Activated naive CD8-positive, alpha-beta T cell treated with anti-CD3 and anti-CD28 coated beads for 36 hours (primary cell): Measurements from ENCODE around the gene PTPRB. TPM values are rescaled to one million over a fixed set of nuclear protein-coding genes. Genes with fewer than 3 reads are reported as not detected.

ENCODE experiments used
- DNase-seq: peaks from one replicate; pipeline ENCODE4 v3.0.0; 2021
- H3K27ac Mint-ChIP-seq: one replicate; pipeline ENCODE4 v1.8.0; 2022; ENCODE audit warnings: mild to moderate bottlenecking, moderate library complexity, mixed read lengths
- H3K27me3 Mint-ChIP-seq: one replicate; pipeline ENCODE4 v1.8.0; 2022; ENCODE audit warnings: mild to moderate bottlenecking, mixed read lengths
- H3K36me3 Mint-ChIP-seq: one replicate; pipeline ENCODE4 v1.8.0; 2021; ENCODE audit warnings: mild to moderate bottlenecking, mixed read lengths
- H3K4me1 Mint-ChIP-seq: one replicate; pipeline ENCODE4 v1.8.0; 2021; ENCODE audit warnings: mixed read lengths
- H3K4me3 Mint-ChIP-seq: one replicate; pipeline ENCODE4 v1.8.0; 2022; ENCODE audit warnings: mild to moderate bottlenecking, moderate library complexity, mixed read lengths
- H3K9me3 Mint-ChIP-seq: one replicate; pipeline ENCODE4 v1.8.0; 2022; ENCODE audit warnings: mixed read lengths
- total RNA-seq, 2 experiments: library from RNA; stranded (reverse); gene quantifications; one replicate each; pipeline ENCODE4 v1.2.3, GENCODE V29; 2021

Gene PTPRB
- total RNA-seq, 2 experiments from 2014 or later = not detected

- no peak for DNase-seq
- no peaks in the 10 kb centered on the region for H3K9me3 Mint-ChIP-seq
- H3K4me3 Mint-ChIP-seq = no peak overlapping the region
- H3K27ac Mint-ChIP-seq = no peak overlapping the region
- H3K4me1 Mint-ChIP-seq = no peaks in the 10 kb centered on the region
- no peaks in the 10 kb centered on the region for H3K36me3 Mint-ChIP-seq
- peaks cover 8% of the 10 kb centered on the region for H3K27me3 Mint-ChIP-seq
Observed at GRCh38 chr12:70619471-70620152, 17.6 kb downstream of the PTPRB start.

- H3K27ac Mint-ChIP-seq = no peak overlapping the region
- H3K27me3 Mint-ChIP-seq = peaks cover 10% of the 10 kb centered on the region
Observed at GRCh38 chr12:70618371-70618770, 18.9 kb downstream of the PTPRB start.

GRCh38 chr12:70617450-70617849 lies 19.8 kb downstream of the PTPRB start:
- Mint-ChIP-seq H3K27ac (no peak overlapping the region), H3K4me3 (no peak overlapping the region), H3K4me1 (no peaks in the 10 kb centered on the region), H3K27me3 (peaks cover 11% of the 10 kb centered on the region), H3K9me3 (no peaks in the 10 kb centered on the region), H3K36me3 (no peaks in the 10 kb centered on the region)
- no peak for DNase-seq

More at GRCh38 chr12:70618371-70618770, 18.9 kb downstream of the PTPRB start:
- no peak overlapping the region for H3K4me3 Mint-ChIP-seq
- no peaks in the 10 kb centered on the region for H3K36me3 Mint-ChIP-seq
- H3K4me1 Mint-ChIP-seq = no peaks in the 10 kb centered on the region
- DNase-seq = no peak
- H3K9me3 Mint-ChIP-seq = no peaks in the 10 kb centered on the region

- H3K4me1 Mint-ChIP-seq = peaks cover under 1% of the 10 kb centered on the region
- no peak overlapping the region for H3K4me3 Mint-ChIP-seq
- DNase-seq = no peak
- no peak overlapping the region for H3K27ac Mint-ChIP-seq
- peaks cover 21% of the 10 kb centered on the region for H3K27me3 Mint-ChIP-seq
- H3K36me3 Mint-ChIP-seq = no peaks in the 10 kb centered on the region
- no peaks in the 10 kb centered on the region for H3K9me3 Mint-ChIP-seq
Observed at GRCh38 chr12:70615174-70615866, 21.9 kb downstream of the PTPRB start.

GRCh38 chr12:70609739-70610491 lies 27.3 kb downstream of the PTPRB start:
- peaks cover 48% of the 10 kb centered on the region for H3K27me3 Mint-ChIP-seq

GRCh38 chr12:70609203-70609602 lies 28.0 kb downstream of the PTPRB start:
- H3K36me3 Mint-ChIP-seq = no peaks in the 10 kb centered on the region
- no peaks in the 10 kb centered on the region for H3K9me3 Mint-ChIP-seq
- no peak for DNase-seq
- peaks cover 4% of the 10 kb centered on the region for H3K4me1 Mint-ChIP-seq
- peaks cover 48% of the 10 kb centered on the region for H3K27me3 Mint-ChIP-seq
- no peak overlapping the region for H3K4me3 Mint-ChIP-seq
- H3K27ac Mint-ChIP-seq = no peak overlapping the region

More at GRCh38 chr12:70609739-70610491, 27.3 kb downstream of the PTPRB start:
- no peak overlapping the region for H3K27ac Mint-ChIP-seq
- no peaks in the 10 kb centered on the region for H3K9me3 Mint-ChIP-seq
- peak; percentile 2 for DNase-seq
- peaks cover 4% of the 10 kb centered on the region for H3K4me1 Mint-ChIP-seq
- H3K4me3 Mint-ChIP-seq = peak overlapping the region; percentile 35
- no peaks in the 10 kb centered on the region for H3K36me3 Mint-ChIP-seq

GRCh38 chr12:70608184-70608583 lies 29.0 kb downstream of the PTPRB start:
- Mint-ChIP-seq H3K9me3 (no peaks in the 10 kb centered on the region), H3K27ac (no peak overlapping the region), H3K4me3 (no peak overlapping the region), H3K4me1 (peaks cover 4% of the 10 kb centered on the region), H3K36me3 (no peaks in the 10 kb centered on the region), H3K27me3 (peaks cover 41% of the 10 kb centered on the region)
- DNase-seq = no peak

GRCh38 chr12:70607107-70607506 lies 30.1 kb downstream of the PTPRB start:
- Mint-ChIP-seq H3K36me3 (no peaks in the 10 kb centered on the region), H3K4me3 (no peak overlapping the region), H3K9me3 (no peaks in the 10 kb centered on the region), H3K27me3 (peaks cover 45% of the 10 kb centered on the region), H3K27ac (no peak overlapping the region), H3K4me1 (peaks cover 4% of the 10 kb centered on the region)
- DNase-seq = no peak

GRCh38 chr12:70605976-70606375 lies 31.3 kb downstream of the PTPRB start:
- H3K27me3 Mint-ChIP-seq = peaks cover 40% of the 10 kb centered on the region
- H3K36me3 Mint-ChIP-seq = no peaks in the 10 kb centered on the region
- H3K27ac Mint-ChIP-seq = no peak overlapping the region
- peaks cover 4% of the 10 kb centered on the region for H3K4me1 Mint-ChIP-seq
- DNase-seq = no peak
- no peaks in the 10 kb centered on the region for H3K9me3 Mint-ChIP-seq
- no peak overlapping the region for H3K4me3 Mint-ChIP-seq

- Mint-ChIP-seq H3K9me3 (no peaks in the 10 kb centered on the region), H3K4me3 (no peak overlapping the region), H3K27ac (no peak overlapping the region), H3K36me3 (no peaks in the 10 kb centered on the region), H3K4me1 (peaks cover 2% of the 10 kb centered on the region), H3K27me3 (peaks cover 32% of the 10 kb centered on the region)
- DNase-seq = no peak
Observed at GRCh38 chr12:70604662-70605061, 32.6 kb downstream of the PTPRB start.

GRCh38 chr12:70603044-70603443 lies 34.2 kb downstream of the PTPRB start:
- Mint-ChIP-seq H3K36me3 (no peaks in the 10 kb centered on the region), H3K27ac (no peak overlapping the region), H3K4me1 (no peaks in the 10 kb centered on the region), H3K9me3 (no peaks in the 10 kb centered on the region), H3K27me3 (peaks cover 16% of the 10 kb centered on the region), H3K4me3 (no peak overlapping the region)
- DNase-seq = no peak

GRCh38 chr12:70598467-70599193 lies 38.6 kb downstream of the PTPRB start:
- Mint-ChIP-seq H3K4me3 (no peak overlapping the region), H3K27me3 (peaks cover 9% of the 10 kb centered on the region), H3K27ac (no peak overlapping the region), H3K9me3 (no peaks in the 10 kb centered on the region), H3K4me1 (no peaks in the 10 kb centered on the region), H3K36me3 (no peaks in the 10 kb centered on the region)
- DNase-seq = no peak

- Mint-ChIP-seq H3K36me3 (no peaks in the 10 kb centered on the region), H3K4me3 (no peak overlapping the region), H3K27ac (no peak overlapping the region), H3K27me3 (peaks cover 27% of the 10 kb centered on the region), H3K9me3 (no peaks in the 10 kb centered on the region), H3K4me1 (no peaks in the 10 kb centered on the region)
- no peak for DNase-seq
Observed at GRCh38 chr12:70592664-70593063, 44.6 kb downstream of the PTPRB start.

- Mint-ChIP-seq H3K27me3 (peaks cover 40% of the 10 kb centered on the region), H3K27ac (no peak overlapping the region), H3K4me3 (no peak overlapping the region), H3K9me3 (no peaks in the 10 kb centered on the region), H3K36me3 (peaks cover 2% of the 10 kb centered on the region), H3K4me1 (no peaks in the 10 kb centered on the region)
- DNase-seq = no peak
Observed at GRCh38 chr12:70590549-70591226, 46.5 kb downstream of the PTPRB start.
